Activated CD4-positive, alpha-beta memory T cell treated with anti-CD3 and anti-CD28 coated beads, Interleukin-2, amount 10 ng/mL, durations not matched to agents 7 days and 5 days (primary cell): ENCODE measurements around the gene LALBA. TPM values are rescaled to one million over a fixed set of nuclear protein-coding genes. Genes with fewer than 3 reads are reported as not detected.
"Not testable (repeated sequence)": the region's sequence is repeated elsewhere in the genome, so short reads cannot be mapped to it uniquely, and the experiment has no call there.

ENCODE experiments used
- CTCF ChIA-PET: fragments of 350-600 bp; sonication (Branson Sonifier 250); formaldehyde crosslinking; loops from one replicate; lab custom pipeline; 2021; ENCODE audit warnings: antibody characterized with exemption, inconsistent platforms; lab: Charles Lee
- POLR2A ChIA-PET: fragments of 350-600 bp; sonication (Branson Sonifier 250); formaldehyde crosslinking; loops from one replicate; lab custom pipeline; 2021; ENCODE audit warnings: antibody characterized with exemption; lab: Charles Lee
- DNase-seq: peaks from one replicate; pipeline ENCODE4 v3.0.0-alpha.2; 2020
- H3K27ac Mint-ChIP-seq: one replicate; pipeline ENCODE4 v1.8.0; 2021; ENCODE audit warnings: mild to moderate bottlenecking, mixed read lengths
- H3K27me3 Mint-ChIP-seq: one replicate; pipeline ENCODE4 v1.8.0; 2021; ENCODE audit warnings: mixed read lengths
- H3K36me3 Mint-ChIP-seq: one replicate; pipeline ENCODE4 v1.8.0; 2021; ENCODE audit warnings: low read depth, mixed read lengths
- H3K4me1 Mint-ChIP-seq: one replicate; pipeline ENCODE4 v1.8.0; 2021; ENCODE audit warnings: mixed read lengths
- H3K4me3 Mint-ChIP-seq: one replicate; pipeline ENCODE4 v1.8.0; 2021; ENCODE audit warnings: mild to moderate bottlenecking, mixed read lengths
- H3K9me3 Mint-ChIP-seq: one replicate; pipeline ENCODE4 v1.8.0; 2021; ENCODE audit warnings: mixed read lengths
- total RNA-seq, 2 experiments: library from RNA; stranded (reverse); gene quantifications; one replicate each; pipeline ENCODE4 v1.2.3, GENCODE V29; 2021

LALBA gene
- total RNA-seq, 2 experiments from 2014 or later: not detected

DNA sequence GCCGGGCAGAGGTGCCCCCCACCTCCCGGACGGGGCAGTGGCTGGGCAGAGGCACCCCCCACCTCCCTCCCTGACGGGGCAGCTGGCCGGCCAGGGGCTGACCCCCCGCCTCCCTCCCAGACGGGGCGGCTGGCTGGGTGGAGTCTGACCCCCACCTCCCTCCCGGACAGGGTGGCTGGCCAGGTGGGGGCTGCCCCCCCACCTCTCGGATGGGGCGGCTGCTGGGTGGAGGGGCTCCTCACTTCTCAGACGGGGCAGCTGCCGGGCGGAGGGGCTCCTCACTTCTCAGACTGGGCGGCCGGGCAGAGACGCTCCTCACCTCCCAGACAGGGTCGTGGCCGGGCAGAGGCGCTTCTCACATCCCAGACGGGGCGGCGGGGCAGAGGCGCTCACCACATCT is 49.5 kb downstream of the LALBA start:
- H3K27me3 Mint-ChIP-seq, H3K4me3 Mint-ChIP-seq, POLR2A ChIA-PET, H3K36me3 Mint-ChIP-seq, DNase-seq, H3K9me3 Mint-ChIP-seq, H3K27ac Mint-ChIP-seq, CTCF ChIA-PET, H3K4me1 Mint-ChIP-seq: not testable (repeated sequence)

Other genes starting within 250 kb of the LALBA start
- gene ZNF641, start 219.1 kb downstream of the LALBA start, total RNA-seq: 10 to 100 TPM; 16.4 to 16.9 TPM
- gene ANP32D, start 97.5 kb downstream of the LALBA start, total RNA-seq: not detected
- gene C12orf54, start 87.5 kb downstream of the LALBA start, total RNA-seq: not detected
- gene OR8S1, start 44.4 kb downstream of the LALBA start, total RNA-seq: not detected
- 10 to 100 TPM; 40.3 to 42.2 TPM for gene KANSL2, start 112.2 kb upstream of the LALBA start, total RNA-seq
- gene CCNT1, start 146.7 kb upstream of the LALBA start, total RNA-seq: 10 to 100 TPM; 56.9 to 57.4 TPM
- gene ADCY6, start 219.0 kb upstream of the LALBA start, total RNA-seq: under 1 TPM in 1 of 2 experiments, not detected in 1; 0.05 TPM
- 10 to 100 TPM; 32.8 to 34.2 TPM for gene CACNB3, start 248.4 kb upstream of the LALBA start, total RNA-seq